H9 (cell line): Measurements from ENCODE around the gene CNRIP1. TPM values are rescaled to one million over a fixed set of nuclear protein-coding genes. Genes with fewer than 3 reads are reported as not detected.

ENCODE experiments used
- DNase-seq: peaks from one replicate; pipeline ENCODE4 v3.0.0-alpha.2; 2017
- H2AFZ ChIP-seq: one replicate; pipeline ENCODE4 v1.6.1; 2013; ENCODE audit warnings: mild to moderate bottlenecking, low read length, control low read depth, moderate library complexity
- H2AK5ac ChIP-seq: 2 replicates; pipeline ENCODE4 v1.6.1; 2013; ENCODE audit warnings: low read length, control low read depth, mixed read lengths; ENCODE audit not compliant: insufficient read length
- H2BK120ac ChIP-seq: one replicate; pipeline ENCODE4 v1.6.1; 2013; ENCODE audit warnings: low read depth, mild to moderate bottlenecking, low read length, control low read depth, inconsistent platforms; ENCODE audit not compliant: poor library complexity, severe bottlenecking
- H2BK12ac ChIP-seq: 2 replicates; pipeline ENCODE4 v1.6.1; 2013; ENCODE audit warnings: low read length, control low read depth, mixed read lengths, low read depth; ENCODE audit not compliant: insufficient read length
- H2BK15ac ChIP-seq: 2 replicates; pipeline ENCODE4 v1.6.1; 2013; ENCODE audit warnings: low read depth, low read length, control low read depth
- H2BK20ac ChIP-seq: one replicate; pipeline ENCODE4 v1.6.1; 2013; ENCODE audit warnings: low read depth, mild to moderate bottlenecking, low read length, control low read depth, inconsistent platforms; ENCODE audit not compliant: poor library complexity, severe bottlenecking
- H2BK5ac ChIP-seq: 2 replicates; pipeline ENCODE4 v1.6.1; 2013; ENCODE audit warnings: low read length, control low read depth, mixed read lengths; ENCODE audit not compliant: insufficient read length
- H3K14ac ChIP-seq: 2 replicates; pipeline ENCODE4 v1.6.1; 2013; ENCODE audit warnings: low read length, control low read depth; ENCODE audit not compliant: insufficient read depth
- H3K18ac ChIP-seq: 2 replicates; pipeline ENCODE4 v1.6.1; 2013; ENCODE audit warnings: low read depth, mild to moderate bottlenecking, mixed read lengths, low read length, control low read depth; ENCODE audit not compliant: insufficient read length
- H3K23ac ChIP-seq: 2 replicates; pipeline ENCODE4 v1.6.1; 2013; ENCODE audit warnings: low read length, control low read depth, mixed read lengths, low read depth; ENCODE audit not compliant: insufficient read length
- H3K23me2 ChIP-seq: 2 replicates; pipeline ENCODE4 v1.6.1; 2013; ENCODE audit warnings: low read depth, mild to moderate bottlenecking, mixed read lengths, low read length, control low read depth; ENCODE audit not compliant: insufficient read length, poor library complexity, severe bottlenecking
- H3K27ac ChIP-seq: 2 replicates; pipeline ENCODE4 v1.5.1; 2013; ENCODE audit warnings: low read length, control low read depth, mixed read lengths, low read depth; ENCODE audit not compliant: insufficient read length
- H3K27me3 ChIP-seq: 2 replicates; pipeline ENCODE4 v1.6.1; 2013; ENCODE audit warnings: low read length, control low read depth, inconsistent platforms; ENCODE audit not compliant: insufficient read depth
- H3K4ac ChIP-seq: 2 replicates; pipeline ENCODE4 v1.6.1; 2013; ENCODE audit warnings: low read depth, mild to moderate bottlenecking, control low read depth, inconsistent platforms, low read length, moderate library complexity
- H3K4me1 ChIP-seq: 2 replicates; pipeline ENCODE4 v1.6.1; 2013; ENCODE audit warnings: low read length, control low read depth, inconsistent platforms; ENCODE audit not compliant: insufficient read depth
- H3K4me2 ChIP-seq: 2 replicates; pipeline ENCODE4 v1.6.1; 2013; ENCODE audit warnings: low read length, control low read depth, mixed read lengths; ENCODE audit not compliant: insufficient read length, insufficient read depth
- H3K56ac ChIP-seq: 2 replicates; pipeline ENCODE4 v1.6.1; 2013; ENCODE audit warnings: low read depth, mild to moderate bottlenecking, mixed read lengths, low read length, control low read depth; ENCODE audit not compliant: insufficient read length
- H3K79me1 ChIP-seq: 2 replicates; pipeline ENCODE4 v1.6.1; 2013; ENCODE audit warnings: low read depth, mild to moderate bottlenecking, moderate library complexity, low read length, control low read depth, inconsistent platforms; ENCODE audit not compliant: insufficient read depth, poor library complexity, severe bottlenecking
- H3K79me2 ChIP-seq: 2 replicates; pipeline ENCODE4 v1.6.1; 2013; ENCODE audit warnings: low read length, control low read depth, inconsistent platforms; ENCODE audit not compliant: insufficient read depth
- H3K9ac ChIP-seq: 2 replicates; pipeline ENCODE4 v1.6.1; 2013; ENCODE audit warnings: low read length, control low read depth, mixed read lengths; ENCODE audit not compliant: insufficient read length; ENCODE audit errors: extremely low read depth
- H3K9me3 ChIP-seq: one replicate; pipeline ENCODE4 v1.6.1; 2013; ENCODE audit warnings: low read depth, low read length, inconsistent platforms; ENCODE audit not compliant: control insufficient read depth
- H3T11ph ChIP-seq: one replicate; pipeline ENCODE4 v1.6.1; 2013; ENCODE audit warnings: mild to moderate bottlenecking, low read length, control low read depth, inconsistent platforms
- H4K20me1 ChIP-seq: one replicate; pipeline ENCODE4 v1.6.1; 2013; ENCODE audit not compliant: control insufficient read depth, insufficient read length, insufficient read depth
- H4K5ac ChIP-seq: 2 replicates; pipeline ENCODE4 v1.6.1; 2013; ENCODE audit warnings: low read depth, mild to moderate bottlenecking, mixed read lengths, low read length, control low read depth; ENCODE audit not compliant: insufficient read length
- H4K8ac ChIP-seq: replicated peaks from 2 replicates; pipeline ENCODE4 v1.6.1; 2013; ENCODE audit warnings: low read length, control low read depth, mixed read lengths, low read depth; ENCODE audit not compliant: insufficient read length
- H4K91ac ChIP-seq: 2 replicates; pipeline ENCODE4 v1.6.1; 2013; ENCODE audit warnings: low read depth, mild to moderate bottlenecking, moderate library complexity, mixed read lengths, low read length, control low read depth; ENCODE audit not compliant: insufficient read length
- H3K27ac Mint-ChIP-seq, 3 experiments: 2 replicates in 2 of 3; 3 replicates in 1 of 3; pipeline ENCODE4 v1.8.0; 2020 to 2021; ENCODE audit warnings: mixed read lengths in 3 of 3, mild to moderate bottlenecking in 1 of 3, moderate library complexity in 1 of 3
- H3K27me3 Mint-ChIP-seq: 2 replicates; pipeline ENCODE4 v1.8.0; 2021; ENCODE audit warnings: low read depth, mild to moderate bottlenecking, moderate library complexity, mixed read lengths
- H3K36me3 Mint-ChIP-seq, 3 experiments: 2 replicates in 2 of 3; 3 replicates in 1 of 3; pipeline ENCODE4 v1.8.0; 2020 to 2021; ENCODE audit warnings: low read depth in 3 of 3, mixed read lengths in 3 of 3; ENCODE audit not compliant: insufficient read depth in 1 of 3
- H3K4me1 Mint-ChIP-seq, 2 experiments: 2 replicates each; pipeline ENCODE4 v1.8.0; 2020; ENCODE audit warnings: mixed read lengths in 2 of 2
- H3K4me3 Mint-ChIP-seq, 2 experiments: 2 replicates in 1 of 2; 3 replicates in 1 of 2; pipeline ENCODE4 v1.8.0; 2020 to 2021; ENCODE audit warnings: mild to moderate bottlenecking in 2 of 2, mixed read lengths in 2 of 2, moderate library complexity in 1 of 2
- H3K9me3 Mint-ChIP-seq, 2 experiments: 2 replicates in 1 of 2; 3 replicates in 1 of 2; pipeline ENCODE4 v1.8.0; 2020; ENCODE audit warnings: mild to moderate bottlenecking in 2 of 2, mixed read lengths in 2 of 2, moderate library complexity in 1 of 2
- CTCF ChIP-seq: fragments of 200-600 bp; sonication (generic); conservative IDR thresholded peaks from 3 replicates; pipeline ENCODE4 v1.8.0; 2021; ENCODE audit warnings: antibody characterized with exemption, mild to moderate bottlenecking
- WGBS: extraction: QIAGEN DNeasy Blood & Tissue Kit; methylation state at CpG from one replicate; pipeline ENCODE4 v1.1.7; 2013; ENCODE audit warnings: missing lambda C conversion rate, low lambda C conversion rate, mixed read lengths; ENCODE audit not compliant: insufficient read length; ENCODE audit errors: extremely low coverage; 5-methylcytosine and 5-hydroxymethylcytosine counted together
- total RNA-seq: library from RNA; stranded (reverse); gene quantifications from 2 replicates; pipeline ENCODE4 v1.2.1, GENCODE V29; 2021

CNRIP1 gene
- total RNA-seq, 1 experiment from 2014 or later = 0.70 TPM

- Histone ChIP-seq H3K4me1 (no peaks in the 10 kb centered on the region; the same call in 1 of the 2 replicates), H4K91ac (no peak overlapping the region), H2AK5ac (no peak overlapping the region), H3K9ac (no peak overlapping the region), H2AFZ (no peak overlapping the region), H3K18ac (no peak overlapping the region), H2BK120ac (no peak overlapping the region), H2BK15ac (no peak overlapping the region), H4K5ac (no peak overlapping the region), H2BK12ac (no peak overlapping the region), H3K56ac (no peak overlapping the region), H2BK5ac (no peak overlapping the region), H3K23me2 (peaks cover 10% of the 10 kb centered on the region), H4K8ac (no peak overlapping the region), H2BK20ac (no peak overlapping the region), H3K14ac (no peak overlapping the region; the same call in 1 of the 2 replicates), H3K4ac (no peak overlapping the region), H3K79me2 (no peaks in the 10 kb centered on the region), H3K23ac (no peak overlapping the region), H3K9me3 (no peaks in the 10 kb centered on the region), H3K79me1 (no peaks in the 10 kb centered on the region), H4K20me1 (no peaks in the 10 kb centered on the region), H3K4me2 (peak overlapping the region; percentile 74), H3T11ph (no peak overlapping the region), H3K27me3 (peaks cover 17% of the 10 kb centered on the region; the same call in 1 of the 2 replicates), H3K27ac (no peak overlapping the region)
- Mint-ChIP-seq H3K27ac (no peak overlapping the region; a peak in 1 of 7 replicates), H3K4me3 (peak overlapping the region; percentile 69 to 89), H3K27me3 (peaks cover 73% of the 10 kb centered on the region), H3K36me3 (no peaks in the 10 kb centered on the region; a peak in 1 of 7 replicates), H3K9me3 (peaks cover 0 to 2% of the 10 kb centered on the region in 2 experiments; a peak in 1 of 5 replicates), H3K4me1 (peaks cover 13 to 14% of the 10 kb centered on the region in 2 experiments)
- DNase-seq = peak; percentile 30
- no CpG with 5 or more reads among the region's 27 CpGs for WGBS
- no peak for TF ChIP-seq CTCF
These were observed 1.5 kb downstream of the CNRIP1 start for GRCh38 chr2:68317971-68318913.
